Measurements from ENCODE around the gene PAPPA. TPM values are rescaled to one million over a fixed set of nuclear protein-coding genes. Genes with fewer than 3 reads are reported as not detected.

The PAPPA gene
- total and polyA plus RNA-seq, 12 donors = 0.22 to 23.9 (median 5.7) TPM

DNA sequence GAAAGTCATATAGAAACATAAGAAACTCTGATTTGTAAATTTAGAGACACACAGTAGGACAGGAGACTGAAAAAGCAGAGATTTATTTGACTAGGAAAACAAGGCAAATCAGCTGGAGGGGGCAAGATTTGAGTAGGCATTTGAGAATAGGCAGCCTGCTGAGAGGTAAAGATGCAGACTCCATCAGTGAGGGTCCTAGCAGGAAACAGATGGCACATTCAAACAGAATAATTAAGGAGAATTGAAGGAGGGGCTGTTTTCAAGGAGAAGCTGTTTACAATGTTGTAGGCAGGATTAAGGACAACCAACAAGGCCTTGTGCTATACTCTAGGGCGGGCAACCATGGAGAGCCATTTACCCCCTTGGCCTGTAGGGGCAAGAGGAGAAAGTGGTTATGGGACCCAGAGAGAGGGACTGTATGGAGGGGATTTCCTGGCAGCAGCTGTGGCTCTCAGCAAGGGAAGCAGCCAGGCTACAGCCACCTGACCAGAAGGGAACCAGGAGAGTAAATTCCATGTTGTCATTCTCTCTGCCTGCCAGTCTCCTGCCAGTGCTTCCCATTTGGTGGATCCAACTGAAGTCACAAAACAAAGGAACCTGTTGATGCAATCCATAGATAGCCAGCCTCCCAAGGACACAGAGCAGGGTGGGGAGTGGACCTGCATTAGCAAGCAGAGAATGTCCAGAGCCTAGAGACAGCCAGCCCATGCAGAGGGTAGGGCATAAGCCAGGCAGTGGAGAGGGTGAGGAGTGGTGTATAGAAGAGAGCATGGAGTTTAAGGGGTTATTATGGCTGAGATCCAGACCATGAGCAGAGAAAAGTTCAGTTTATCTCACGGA is 38.2 kb downstream of the PAPPA start:
- Histone ChIP-seq H3K4me1 (replicated peaks in 1 of 2) (no peaks in the 10 kb centered on the region), H3K4me3 (no peak overlapping the region), H3K27me3 (no peaks in the 10 kb centered on the region), H3K27ac (no peak overlapping the region), H3K9me3 (replicated peaks in 1 of 3) (no peaks in the 10 kb centered on the region), H3K36me3 (replicated peaks in 1 of 2) (no peaks in the 10 kb centered on the region)
- intact Hi-C loops (cut with DNase I) = no loop called here
- DNase-seq = no peak
- TF ChIP-seq, protein P1, sequence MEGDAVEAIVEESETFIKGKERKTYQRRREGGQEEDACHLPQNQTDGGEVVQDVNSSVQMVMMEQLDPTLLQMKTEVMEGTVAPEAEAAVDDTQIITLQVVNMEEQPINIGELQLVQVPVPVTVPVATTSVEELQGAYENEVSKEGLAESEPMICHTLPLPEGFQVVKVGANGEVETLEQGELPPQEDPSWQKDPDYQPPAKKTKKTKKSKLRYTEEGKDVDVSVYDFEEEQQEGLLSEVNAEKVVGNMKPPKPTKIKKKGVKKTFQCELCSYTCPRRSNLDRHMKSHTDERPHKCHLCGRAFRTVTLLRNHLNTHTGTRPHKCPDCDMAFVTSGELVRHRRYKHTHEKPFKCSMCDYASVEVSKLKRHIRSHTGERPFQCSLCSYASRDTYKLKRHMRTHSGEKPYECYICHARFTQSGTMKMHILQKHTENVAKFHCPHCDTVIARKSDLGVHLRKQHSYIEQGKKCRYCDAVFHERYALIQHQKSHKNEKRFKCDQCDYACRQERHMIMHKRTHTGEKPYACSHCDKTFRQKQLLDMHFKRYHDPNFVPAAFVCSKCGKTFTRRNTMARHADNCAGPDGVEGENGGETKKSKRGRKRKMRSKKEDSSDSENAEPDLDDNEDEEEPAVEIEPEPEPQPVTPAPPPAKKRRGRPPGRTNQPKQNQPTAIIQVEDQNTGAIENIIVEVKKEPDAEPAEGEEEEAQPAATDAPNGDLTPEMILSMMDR (IDR thresholded peaks at IDR 0.05) = no peak
- no peak for TF ChIP-seq POLR2A (IDR thresholded peaks at IDR 0.05)
- 77 to 89% (median 80%) methylated on average over 2 of the region's 2 CpGs for WGBS, 4 donors

DNA sequence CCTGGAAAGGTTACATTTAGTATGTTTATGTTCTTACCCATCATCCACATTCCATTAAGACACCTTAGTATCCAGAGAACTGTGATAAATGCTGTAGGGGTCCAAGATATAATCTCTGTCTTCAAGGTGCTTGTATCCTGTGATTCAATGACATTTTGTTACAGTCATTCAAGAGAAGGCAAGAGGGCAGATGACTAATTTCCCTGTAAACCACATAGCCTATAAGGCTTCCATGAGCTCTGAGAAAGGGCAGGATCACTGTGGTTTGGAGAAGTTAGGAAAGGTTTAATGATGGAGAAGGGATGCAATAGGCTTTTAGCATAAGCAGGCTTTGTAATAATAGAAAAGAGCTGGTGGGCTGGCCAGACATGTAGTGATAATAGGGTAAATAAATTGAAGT is 40.0 kb downstream of the PAPPA start:
- no peaks in the 10 kb centered on the region for H3K9me3 ChIP-seq (replicated peaks in 1 of 3)
- no peaks in the 10 kb centered on the region for H3K36me3 ChIP-seq (replicated peaks in 1 of 2)
- no peaks in the 10 kb centered on the region for H3K4me1 ChIP-seq (replicated peaks in 1 of 2)
- no peak overlapping the region for H3K27ac ChIP-seq
- intact Hi-C loops (cut with DNase I) = no loop called here
- TF ChIP-seq, protein P1 (IDR thresholded peaks at IDR 0.05) = no peak
- TF ChIP-seq POLR2A (IDR thresholded peaks at IDR 0.05) = no peak
- no peaks in the 10 kb centered on the region for H3K27me3 ChIP-seq
- no peak for DNase-seq
- no peak overlapping the region for H3K4me3 ChIP-seq

DNA sequence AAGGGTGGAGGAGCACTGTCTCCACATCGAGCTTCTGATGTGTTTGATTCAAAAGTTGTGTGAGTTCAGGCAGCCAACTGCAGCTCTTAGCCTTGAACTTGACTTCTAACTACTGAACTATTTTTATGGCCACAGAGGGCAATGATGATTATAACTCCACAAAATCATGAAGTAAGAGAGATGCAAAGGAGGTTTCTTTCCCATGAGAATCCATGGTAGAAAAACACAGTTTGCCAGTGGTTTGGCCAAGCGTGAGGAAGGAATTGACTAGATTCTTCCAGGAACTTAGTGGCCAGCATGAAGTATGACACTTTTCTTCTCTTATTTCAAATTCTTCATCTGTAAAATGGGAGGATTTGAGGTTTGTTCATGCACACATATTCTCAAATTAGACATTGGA is 43.2 kb downstream of the PAPPA start:
- Histone ChIP-seq H3K9me3 (replicated peaks in 1 of 3) (no peaks in the 10 kb centered on the region), H3K27ac (no peak overlapping the region), H3K4me3 (no peak overlapping the region), H3K4me1 (replicated peaks in 1 of 2) (no peaks in the 10 kb centered on the region), H3K36me3 (replicated peaks in 1 of 2) (no peaks in the 10 kb centered on the region), H3K27me3 (no peaks in the 10 kb centered on the region)
- 58 to 81% (median 69%) methylated on average over 2 of the region's 2 CpGs for WGBS, 4 donors
- intact Hi-C loops (cut with DNase I) = no loop called here
- no peak for DNase-seq
- no peak for TF ChIP-seq POLR2A (IDR thresholded peaks at IDR 0.05)
- TF ChIP-seq, protein P1 (IDR thresholded peaks at IDR 0.05) = no peak

DNA sequence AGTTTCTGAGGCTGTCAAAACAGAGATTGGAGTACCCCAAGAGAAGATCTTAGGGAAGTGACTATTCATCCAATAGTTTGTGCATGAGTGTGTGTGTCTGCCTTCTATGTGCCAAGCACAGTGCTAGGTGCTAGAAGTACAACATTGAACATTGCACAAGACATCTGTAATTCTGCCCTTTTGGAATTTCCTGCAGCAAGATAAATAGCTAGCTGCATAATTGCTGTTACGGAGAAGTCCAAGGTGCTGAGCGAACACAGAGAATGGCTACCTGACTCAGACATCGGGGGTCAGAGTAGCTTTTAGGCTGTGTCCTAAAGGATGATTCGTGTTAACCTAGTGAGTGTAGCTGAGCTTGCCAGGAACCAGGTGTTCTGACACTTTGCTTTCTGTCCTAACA is 44.8 kb downstream of the PAPPA start:
- Histone ChIP-seq H3K9me3 (replicated peaks in 1 of 3) (no peaks in the 10 kb centered on the region), H3K4me1 (replicated peaks in 1 of 2) (no peaks in the 10 kb centered on the region), H3K36me3 (replicated peaks in 1 of 2) (no peaks in the 10 kb centered on the region), H3K27me3 (no peaks in the 10 kb centered on the region), H3K4me3 (no peak overlapping the region), H3K27ac (no peak overlapping the region)
- no peak for TF ChIP-seq POLR2A (IDR thresholded peaks at IDR 0.05)
- TF ChIP-seq, protein P1 (IDR thresholded peaks at IDR 0.05) = no peak
- intact Hi-C loops (cut with DNase I) = no loop called here
- 76 to 86% (median 83%) methylated on average over 4 of the region's 4 CpGs for WGBS, 4 donors
- no peak for DNase-seq

Data from adrenal gland (tissue), 12 donors.